Posterior cingulate gyrus (tissue), 11 donors: ENCODE measurements around the gene PTPRC.

ENCODE experiments used
- DNase-seq, 10 donors: peaks; one replicate each; pipeline versions ENCODE4 v3.0.0 to v3.0.0-alpha.2; 2020 to 2021; ENCODE audit warnings: mixed read lengths in 3 of 10
- intact Hi-C: fragments of 100-400 bp; cut with DNase I; formaldehyde crosslinking; loops from one replicate; pipeline ENCODE4 v1.15.1; 2023

PTPRC gene

GRCh38 chr1:198642983-198643382 lies 4.1 kb downstream of the PTPRC start:
- intact Hi-C loops: no loop called here
- no peak for DNase-seq

- no peak for DNase-seq
- intact Hi-C loops: no loop called here
Measured at GRCh38 chr1:198643808-198644207, 5.0 kb downstream of the PTPRC start.

- no peak for DNase-seq
- intact Hi-C loops: no loop called here
Measured at GRCh38 chr1:198647055-198647454, 8.2 kb downstream of the PTPRC start.

- intact Hi-C loops: no loop called here
Measured at GRCh38 chr1:198648592-198648991, 9.8 kb downstream of the PTPRC start.

GRCh38 chr1:198649232-198649967 lies 10.6 kb downstream of the PTPRC start:
- no peak for DNase-seq
- intact Hi-C loops: no loop called here

More at GRCh38 chr1:198648592-198648991, 9.8 kb downstream of the PTPRC start:
- DNase-seq: no peak

GRCh38 chr1:198649968-198650338 lies 11.1 kb downstream of the PTPRC start:
- intact Hi-C loops: no loop called here
- DNase-seq: no peak

- intact Hi-C loops: no loop called here
- DNase-seq: no peak
Measured at GRCh38 chr1:198650506-198650905, 11.7 kb downstream of the PTPRC start.

- no peak for DNase-seq
- intact Hi-C loops: no loop called here
Measured at GRCh38 chr1:198651650-198652400, 13.0 kb downstream of the PTPRC start.

GRCh38 chr1:198653808-198654413 lies 15.1 kb downstream of the PTPRC start:
- intact Hi-C loops: no loop called here
- no peak for DNase-seq

GRCh38 chr1:198655459-198656121 lies 16.8 kb downstream of the PTPRC start:
- no peak for DNase-seq
- intact Hi-C loops: no loop called here

GRCh38 chr1:198656500-198656932 lies 17.7 kb downstream of the PTPRC start:
- peak in 2 of 10 donors; percentile 16 to 77 for DNase-seq
- intact Hi-C loops: no loop called here

GRCh38 chr1:198657550-198658064 lies 18.8 kb downstream of the PTPRC start:
- DNase-seq: no peak
- intact Hi-C loops: no loop called here

- no peak for DNase-seq
- intact Hi-C loops: no loop called here
Measured at GRCh38 chr1:198660341-198661261, 21.8 kb downstream of the PTPRC start.

- no peak for DNase-seq
- intact Hi-C loops: no loop called here
Measured at GRCh38 chr1:198662821-198663220, 24.0 kb downstream of the PTPRC start.

GRCh38 chr1:198664068-198664788 lies 25.4 kb downstream of the PTPRC start:
- no peak for DNase-seq
- intact Hi-C loops: no loop called here

- no peak for DNase-seq
- intact Hi-C loops: no loop called here
Measured at GRCh38 chr1:198667186-198667585, 28.3 kb downstream of the PTPRC start.

GRCh38 chr1:198667807-198668206 lies 29.0 kb downstream of the PTPRC start:
- no peak for DNase-seq
- intact Hi-C loops: no loop called here

GRCh38 chr1:198669023-198669698 lies 30.3 kb downstream of the PTPRC start:
- no peak for DNase-seq
- intact Hi-C loops: no loop called here

GRCh38 chr1:198669771-198670170 lies 30.9 kb downstream of the PTPRC start:
- no peak for DNase-seq

More at GRCh38 chr1:198669771-198670170, 30.9 kb downstream of the PTPRC start:
- intact Hi-C loops: no loop called here
